Activated CD4-positive, alpha-beta memory T cell treated with anti-CD3 and anti-CD28 coated beads, Interleukin-2, amount 10 ng/mL, durations not matched to agents 7 days and 5 days (primary cell): ENCODE data around the gene DHX34. TPM values are rescaled to one million over a fixed set of nuclear protein-coding genes. Genes with fewer than 3 reads are reported as not detected.

Experiments
- CTCF ChIA-PET: fragments of 350-600 bp; sonication (Branson Sonifier 250); formaldehyde crosslinking; loops from one replicate; lab custom pipeline; 2021; ENCODE audit warnings: antibody characterized with exemption, inconsistent platforms; lab: Charles Lee
- POLR2A ChIA-PET: fragments of 350-600 bp; sonication (Branson Sonifier 250); formaldehyde crosslinking; loops from one replicate; lab custom pipeline; 2021; ENCODE audit warnings: antibody characterized with exemption; lab: Charles Lee
- DNase-seq: peaks from one replicate; pipeline ENCODE4 v3.0.0-alpha.2; 2020
- H3K27ac Mint-ChIP-seq: one replicate; pipeline ENCODE4 v1.8.0; 2021; ENCODE audit warnings: mild to moderate bottlenecking, mixed read lengths
- H3K27me3 Mint-ChIP-seq: one replicate; pipeline ENCODE4 v1.8.0; 2021; ENCODE audit warnings: mixed read lengths
- H3K36me3 Mint-ChIP-seq: one replicate; pipeline ENCODE4 v1.8.0; 2021; ENCODE audit warnings: low read depth, mixed read lengths
- H3K4me1 Mint-ChIP-seq: one replicate; pipeline ENCODE4 v1.8.0; 2021; ENCODE audit warnings: mixed read lengths
- H3K4me3 Mint-ChIP-seq: one replicate; pipeline ENCODE4 v1.8.0; 2021; ENCODE audit warnings: mild to moderate bottlenecking, mixed read lengths
- H3K9me3 Mint-ChIP-seq: one replicate; pipeline ENCODE4 v1.8.0; 2021; ENCODE audit warnings: mixed read lengths
- total RNA-seq, 2 experiments: library from RNA; stranded (reverse); gene quantifications; one replicate each; pipeline ENCODE4 v1.2.3, GENCODE V29; 2021

The DHX34 gene
- total RNA-seq, 2 experiments from 2014 or later, result 10.3 to 10.5 TPM

GRCh38 chr19:47432091-47432490 is 83.0 kb downstream of the DHX34 start:
- DNase-seq, result no peak
- ChIA-PET CTCF (interaction anchor here (0.7 to 7.5 kb wide), 4 partner anchors 52 to 283 kb away, joined by 3 to 154 read pairs (median 6); partner anchors contain the start of gene KPTN), POLR2A (no interaction called here)
- Mint-ChIP-seq H3K9me3 (no peaks in the 10 kb centered on the region), H3K4me1 (peaks cover 63% of the 10 kb centered on the region), H3K27ac (no peak overlapping the region), H3K36me3 (no peaks in the 10 kb centered on the region), H3K4me3 (no peak overlapping the region), H3K27me3 (peaks cover 11% of the 10 kb centered on the region)

Other genes starting within 250 kb of the DHX34 start
- 100 to 1,000 TPM in 1 of 2 experiments, 10 to 100 TPM in 1; 98.3 to 104 TPM for gene ZC3H4, start 235.5 kb upstream of the DHX34 start, total RNA-seq
- gene SAE1, start 218.5 kb upstream of the DHX34 start, total RNA-seq, result 100 to 1,000 TPM; 150 TPM
- 10 to 100 TPM; 17.3 to 19.0 TPM for gene BBC3, start 118.1 kb upstream of the DHX34 start, total RNA-seq
- gene CCDC9, start 92.8 kb upstream of the DHX34 start, total RNA-seq, result 10 to 100 TPM; 29.9 to 30.2 TPM
- 10 to 100 TPM; 12.6 to 13.9 TPM for gene INAFM1, start 74.4 kb upstream of the DHX34 start, total RNA-seq
- not detected for gene C5AR1, start 39.5 kb upstream of the DHX34 start, total RNA-seq
- 1 to 10 TPM; 4.7 to 5.5 TPM for gene C5AR2, start 17.1 kb upstream of the DHX34 start, total RNA-seq
- under 1 TPM in 1 of 2 experiments, not detected in 1; 0.18 TPM for gene MEIS3, start 70.2 kb downstream of the DHX34 start, total RNA-seq
- gene SLC8A2, start 122.6 kb downstream of the DHX34 start, total RNA-seq, result not detected
- 1 to 10 TPM; 6.6 to 7.7 TPM for gene KPTN, start 134.9 kb downstream of the DHX34 start, total RNA-seq
- 100 to 1,000 TPM; 117 to 119 TPM for gene NAPA, start 165.7 kb downstream of the DHX34 start, total RNA-seq
- gene ZNF541, start 223.8 kb downstream of the DHX34 start, total RNA-seq, result under 1 TPM; 0.15 to 0.20 TPM